Measurements from ENCODE around the gene MB21D2. TPM values are rescaled to one million over a fixed set of nuclear protein-coding genes. Genes with fewer than 3 reads are reported as not detected.

Gene MB21D2
- total RNA-seq, 1 donor from 2014 or later = 13.4 TPM

- H3K4me1 Mint-ChIP-seq (ENCODE audit: low read depth) = peaks cover 45% of the 10 kb centered on the region
- peaks cover 4% of the 10 kb centered on the region for H3K27me3 Mint-ChIP-seq
- peak; percentile 50 for DNase-seq (ENCODE audit: low spot score, unreplicated experiment)
- peak overlapping the region; percentile 95 for H3K27ac Mint-ChIP-seq
- H3K9me3 Mint-ChIP-seq (ENCODE audit: low read depth) = no peaks in the 10 kb centered on the region
- TF ChIP-seq CTCF (IDR thresholded peaks at IDR 0.05; ENCODE audit: unreplicated experiment) = peak; percentile 26
- H3K36me3 Mint-ChIP-seq (ENCODE audit: insufficient read depth) = no peaks in the 10 kb centered on the region
- H3K4me3 Mint-ChIP-seq (ENCODE audit: low read depth) = peak overlapping the region; percentile 98
Measured at GRCh38 chr3:192917028-192917403, 640 bp downstream of the MB21D2 start.

GRCh38 chr3:192916371-192917027 lies 1.2 kb downstream of the MB21D2 start:
- TF ChIP-seq CTCF (IDR thresholded peaks at IDR 0.05; ENCODE audit: unreplicated experiment) = no peak
- H3K4me1 Mint-ChIP-seq (ENCODE audit: low read depth) = peaks cover 40% of the 10 kb centered on the region
- no peaks in the 10 kb centered on the region for H3K36me3 Mint-ChIP-seq (ENCODE audit: insufficient read depth)
- peak overlapping the region; percentile 98 for H3K4me3 Mint-ChIP-seq (ENCODE audit: low read depth)
- no peaks in the 10 kb centered on the region for H3K9me3 Mint-ChIP-seq (ENCODE audit: low read depth)
- DNase-seq (ENCODE audit: low spot score, unreplicated experiment) = peak; percentile 17
- H3K27ac Mint-ChIP-seq = peak overlapping the region; percentile 95
- peaks cover 4% of the 10 kb centered on the region for H3K27me3 Mint-ChIP-seq

GRCh38 chr3:192915722-192916121 lies 1.9 kb downstream of the MB21D2 start:
- H3K27ac Mint-ChIP-seq = no peak overlapping the region
- peak overlapping the region; percentile 98 for H3K4me3 Mint-ChIP-seq (ENCODE audit: low read depth)
- peaks cover 4% of the 10 kb centered on the region for H3K27me3 Mint-ChIP-seq
- peaks cover 36% of the 10 kb centered on the region for H3K4me1 Mint-ChIP-seq (ENCODE audit: low read depth)
- no peak for DNase-seq (ENCODE audit: low spot score, unreplicated experiment)
- no peaks in the 10 kb centered on the region for H3K36me3 Mint-ChIP-seq (ENCODE audit: insufficient read depth)
- no peaks in the 10 kb centered on the region for H3K9me3 Mint-ChIP-seq (ENCODE audit: low read depth)
- no peak for TF ChIP-seq CTCF (IDR thresholded peaks at IDR 0.05; ENCODE audit: unreplicated experiment)

- Mint-ChIP-seq H3K27ac (no peak overlapping the region), H3K9me3 (ENCODE audit: low read depth) (no peaks in the 10 kb centered on the region), H3K4me1 (ENCODE audit: low read depth) (peaks cover 34% of the 10 kb centered on the region), H3K27me3 (peaks cover 4% of the 10 kb centered on the region), H3K36me3 (ENCODE audit: insufficient read depth) (no peaks in the 10 kb centered on the region), H3K4me3 (ENCODE audit: low read depth) (peak overlapping the region; percentile 98)
- no peak for DNase-seq (ENCODE audit: low spot score, unreplicated experiment)
- no peak for TF ChIP-seq CTCF (IDR thresholded peaks at IDR 0.05; ENCODE audit: unreplicated experiment)
Measured at GRCh38 chr3:192915304-192915703, 2.4 kb downstream of the MB21D2 start.

GRCh38 chr3:192914848-192915247 lies 2.8 kb downstream of the MB21D2 start:
- peaks cover 4% of the 10 kb centered on the region for H3K27me3 Mint-ChIP-seq
- no peaks in the 10 kb centered on the region for H3K36me3 Mint-ChIP-seq (ENCODE audit: insufficient read depth)
- no peaks in the 10 kb centered on the region for H3K9me3 Mint-ChIP-seq (ENCODE audit: low read depth)
- TF ChIP-seq CTCF (IDR thresholded peaks at IDR 0.05; ENCODE audit: unreplicated experiment) = no peak
- H3K27ac Mint-ChIP-seq = no peak overlapping the region
- DNase-seq (ENCODE audit: low spot score, unreplicated experiment) = no peak
- H3K4me3 Mint-ChIP-seq (ENCODE audit: low read depth) = peak overlapping the region; percentile 98
- H3K4me1 Mint-ChIP-seq (ENCODE audit: low read depth) = peaks cover 32% of the 10 kb centered on the region
